NCI-H187 treated with DMSO at 0.1 percent for 48 hours (cell line): Measurements from ENCODE around the gene PZP.
"Not testable (repeated sequence)": the region's sequence is repeated elsewhere in the genome, so short reads cannot be mapped to it uniquely, and the experiment has no call there.

Source experiments
- DNase-seq: peaks from one replicate; lab custom pipeline; 2025; lab: John Stamatoyannopoulos, UW

PZP gene

DNA sequence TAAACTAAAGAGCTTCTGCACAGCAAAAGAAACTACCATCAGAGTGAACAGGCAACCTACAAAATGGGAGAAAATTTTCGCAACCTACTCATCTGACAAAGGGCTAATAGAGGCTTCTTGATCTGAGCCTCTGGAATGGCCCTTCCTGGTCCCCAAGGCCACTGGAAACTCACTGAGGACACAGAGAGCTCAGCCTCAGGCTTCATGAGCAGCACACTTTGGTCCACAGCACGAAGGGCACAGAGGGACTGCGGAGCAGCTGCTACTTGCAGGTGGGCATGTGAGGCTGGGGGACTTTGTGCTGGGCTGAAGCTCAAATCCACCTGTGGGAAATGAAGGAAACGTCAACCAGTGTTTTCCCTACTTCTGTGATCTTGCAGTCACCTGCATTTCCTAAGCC, 27.4 kb downstream of the PZP start:
- DNase-seq: no peak

DNA sequence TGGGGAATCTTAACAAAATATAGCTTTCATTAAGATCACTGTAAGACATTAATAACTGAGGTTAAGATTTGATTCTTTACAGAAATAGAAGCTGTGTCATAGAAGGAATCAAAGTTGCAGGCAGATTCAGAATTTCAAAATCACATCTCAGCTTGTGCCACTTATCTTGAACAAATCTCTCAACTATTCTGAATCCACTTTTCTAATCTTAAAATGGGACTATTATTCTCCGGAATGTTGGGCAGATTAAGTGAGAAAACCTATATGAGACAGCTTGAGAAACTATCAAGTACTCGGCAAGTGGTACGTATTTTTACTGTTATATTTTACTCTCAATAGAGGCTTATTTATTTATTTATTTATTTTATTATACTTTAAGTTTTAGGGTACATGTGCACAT, 28.4 kb downstream of the PZP start:
- no peak for DNase-seq

DNA sequence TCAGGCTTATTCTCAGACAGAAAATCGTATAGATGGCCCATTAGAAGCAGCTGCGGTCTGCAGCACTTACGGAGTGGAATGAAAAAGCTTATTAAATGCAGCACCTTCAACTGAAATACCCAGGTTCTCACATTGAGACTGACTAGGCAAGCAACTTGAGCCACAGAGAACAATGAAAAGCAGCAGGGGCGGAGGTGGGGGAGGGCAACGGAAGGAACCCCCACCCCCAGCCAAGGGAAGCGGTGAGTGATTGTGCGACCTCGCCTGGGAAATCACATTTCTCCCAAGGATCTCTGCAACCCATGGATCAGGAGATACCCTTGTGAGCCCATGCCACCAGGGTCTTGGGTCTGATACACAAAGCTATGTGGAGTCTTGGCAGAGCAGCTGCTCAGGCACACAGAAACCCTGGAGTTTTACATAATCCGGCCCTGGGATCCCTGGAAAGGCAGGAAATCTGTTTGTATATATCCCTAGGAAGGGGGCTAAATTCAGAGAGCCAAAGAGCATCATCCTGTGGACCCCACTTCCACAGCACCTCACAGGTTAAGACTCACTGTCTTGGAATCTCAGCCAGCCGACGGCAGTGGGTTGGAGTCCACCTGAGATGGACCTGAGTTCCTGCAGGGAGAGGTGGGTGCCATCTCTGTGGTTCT, 38.1 kb downstream of the PZP start:
- no peak for DNase-seq

DNA sequence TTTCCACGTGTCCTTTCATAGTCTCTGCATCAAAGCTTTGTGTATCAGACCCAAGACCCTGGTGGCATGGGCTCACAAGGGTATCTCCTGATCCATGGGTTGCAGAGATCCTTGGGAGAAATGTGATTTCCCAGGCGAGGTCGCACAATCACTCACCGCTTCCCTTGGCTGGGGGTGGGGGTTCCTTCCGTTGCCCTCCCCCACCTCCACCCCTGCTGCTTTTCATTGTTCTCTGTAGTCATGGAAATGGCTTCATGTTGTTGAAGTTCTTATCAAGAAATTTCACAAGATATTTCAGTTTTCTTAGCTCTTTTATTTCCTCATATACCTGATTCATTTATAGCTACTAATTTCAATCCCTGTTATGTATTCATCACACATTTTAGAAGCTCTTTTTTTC, 40.9 kb downstream of the PZP start:
- not testable (repeated sequence) for DNase-seq

DNA sequence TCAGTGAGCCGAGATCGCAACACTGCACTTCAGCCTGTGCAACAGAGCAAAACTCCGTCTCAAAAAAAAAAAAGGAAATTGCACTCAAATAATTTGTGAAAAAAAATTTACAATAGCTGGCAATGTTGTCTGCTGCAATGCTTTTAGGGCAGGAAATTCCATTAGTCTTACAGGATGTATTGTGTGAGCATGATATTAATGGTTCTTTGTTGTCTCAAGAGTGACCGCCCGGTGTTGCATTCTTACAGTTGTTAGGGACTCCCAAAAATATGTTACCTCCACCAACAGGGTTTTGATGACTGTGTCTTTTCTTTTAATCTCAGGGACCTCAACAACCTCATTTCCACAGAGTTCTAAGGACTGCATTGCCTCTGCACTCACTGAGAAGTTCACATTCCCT, 44.8 kb downstream of the PZP start:
- no peak for DNase-seq

DNA sequence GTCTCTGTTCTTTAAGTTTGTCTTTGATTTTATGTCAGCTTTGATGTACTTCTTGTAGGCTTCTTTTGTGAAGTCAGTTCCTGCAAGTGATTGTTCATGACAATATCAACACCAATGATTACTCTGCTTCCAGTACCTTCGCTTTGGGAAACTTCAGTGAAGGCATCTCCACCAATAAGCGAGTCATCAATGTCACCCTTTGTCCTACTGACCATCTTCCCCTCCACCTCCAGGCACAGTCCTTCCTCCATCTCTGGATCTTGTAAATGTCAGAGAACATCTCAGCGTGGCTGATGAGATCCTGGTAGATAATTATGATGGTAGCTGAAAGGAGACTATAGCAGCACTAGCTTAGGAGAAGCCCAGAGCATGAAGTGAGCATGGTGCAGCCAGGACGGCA, 52.1 kb downstream of the PZP start:
- DNase-seq: no peak

DNA sequence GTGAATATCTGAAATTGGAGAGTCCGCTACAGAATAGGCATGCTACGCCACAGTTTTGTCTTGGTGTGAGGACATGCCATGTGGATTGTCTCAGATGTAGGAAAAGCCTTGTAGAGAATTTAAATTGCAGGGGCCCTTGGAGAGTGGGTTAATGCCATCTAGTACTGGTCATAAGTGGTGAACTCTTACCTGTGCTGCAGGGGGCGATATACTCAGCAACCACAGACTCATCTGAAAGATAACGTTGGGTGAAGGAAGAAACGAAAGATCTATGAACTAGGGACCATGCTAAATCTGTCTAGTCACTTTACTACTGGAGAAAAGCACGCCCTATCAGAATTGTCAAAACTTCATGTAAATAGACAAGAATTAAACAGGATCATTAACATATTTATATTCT, 58.8 kb downstream of the PZP start:
- no peak for DNase-seq

DNA sequence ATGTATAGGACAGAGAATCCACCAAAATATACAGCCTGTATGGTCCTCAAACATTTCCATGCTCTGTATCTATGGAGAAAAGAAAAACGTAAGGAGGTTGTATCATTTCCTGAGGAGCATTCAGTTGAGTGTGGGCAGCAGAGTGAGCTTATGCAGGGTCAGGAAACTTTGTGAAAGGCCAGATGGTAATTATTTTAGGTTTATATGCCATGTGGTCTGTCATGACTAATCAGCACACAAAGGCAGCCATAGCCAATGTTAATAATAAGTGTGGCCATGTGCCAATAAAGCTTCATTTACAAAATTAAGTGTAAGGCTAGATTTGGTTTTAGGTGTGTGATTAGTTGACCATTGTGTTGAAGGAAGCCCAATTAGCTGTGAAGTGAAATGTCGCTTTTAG, 59.3 kb downstream of the PZP start:
- no peak for DNase-seq

DNA sequence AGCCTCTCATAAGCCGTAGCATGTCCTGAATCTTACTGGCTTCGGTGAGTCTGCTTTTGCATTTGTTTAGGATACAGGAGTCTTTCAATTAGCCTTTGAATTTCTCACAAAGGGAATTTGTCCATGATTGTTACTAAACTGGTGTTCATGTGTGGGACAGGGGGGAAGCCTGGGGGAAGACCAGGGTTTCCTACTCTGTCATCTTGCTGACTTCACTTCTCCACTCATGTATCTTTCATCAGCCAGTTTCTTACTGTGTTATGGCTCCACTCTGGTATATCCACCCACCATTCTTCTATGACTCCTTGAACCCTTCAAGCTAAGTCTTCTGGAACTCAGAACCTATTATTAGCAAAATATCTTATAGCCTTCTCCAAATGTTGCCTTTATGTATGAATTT, 60.7 kb downstream of the PZP start:
- DNase-seq: no peak

DNA sequence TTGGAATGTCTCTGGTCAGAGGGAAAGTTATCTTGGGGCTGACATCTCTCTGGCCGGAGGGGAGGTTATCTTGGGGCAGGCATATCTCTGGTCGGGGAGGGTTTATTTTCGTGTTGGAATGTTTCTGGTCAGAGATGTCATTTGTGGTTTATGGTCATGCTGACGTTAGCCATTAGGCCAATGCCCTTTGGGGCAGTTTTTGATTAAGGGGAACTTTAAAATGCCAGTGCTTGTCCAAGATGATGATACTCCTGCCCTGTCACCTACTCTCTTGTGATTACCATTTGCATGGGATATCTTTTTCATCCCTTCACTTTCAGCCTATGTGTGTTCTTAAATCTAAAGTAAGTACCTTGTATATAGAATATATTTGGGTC, 63.5 kb downstream of the PZP start:
- no peak for DNase-seq

DNA sequence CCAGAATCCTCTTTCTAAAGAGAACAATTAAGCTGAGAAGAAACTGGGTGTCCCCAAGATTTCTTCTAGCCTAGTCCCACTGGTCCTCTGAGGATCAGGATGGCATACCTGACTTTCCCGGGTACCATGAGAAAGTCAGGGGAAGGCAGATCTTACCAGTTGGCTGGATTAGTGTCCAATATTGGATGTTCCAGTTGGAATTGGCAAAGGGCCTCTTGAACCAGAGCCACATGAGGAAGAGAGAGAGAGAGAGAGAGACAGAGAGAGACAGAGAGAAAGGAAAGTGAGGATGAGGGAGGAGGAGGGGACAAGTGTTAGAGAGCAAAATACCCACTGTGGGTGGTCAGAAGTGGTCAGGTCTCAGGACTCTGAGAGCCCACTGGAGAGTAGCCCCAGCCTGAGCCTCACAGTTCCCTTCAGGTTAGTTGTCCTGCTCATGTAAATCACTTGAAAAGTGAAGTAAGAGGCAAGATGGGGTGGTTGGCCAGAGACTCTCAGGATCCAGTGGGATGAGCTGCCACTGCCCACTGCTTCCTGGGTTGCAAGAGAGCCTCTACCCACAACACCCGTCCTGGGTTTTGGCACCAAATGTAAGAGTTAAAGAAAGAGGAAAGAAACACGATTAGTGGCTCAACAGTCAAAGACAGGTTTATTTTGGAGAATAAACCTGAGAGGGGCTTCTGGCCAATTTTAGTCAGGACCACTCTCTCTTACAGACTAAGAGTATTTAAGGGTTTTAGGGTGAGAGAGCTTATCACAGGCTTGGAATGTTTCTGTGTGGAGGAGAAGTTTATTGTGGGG, 64.1 kb downstream of the PZP start:
- no peak for DNase-seq

DNA sequence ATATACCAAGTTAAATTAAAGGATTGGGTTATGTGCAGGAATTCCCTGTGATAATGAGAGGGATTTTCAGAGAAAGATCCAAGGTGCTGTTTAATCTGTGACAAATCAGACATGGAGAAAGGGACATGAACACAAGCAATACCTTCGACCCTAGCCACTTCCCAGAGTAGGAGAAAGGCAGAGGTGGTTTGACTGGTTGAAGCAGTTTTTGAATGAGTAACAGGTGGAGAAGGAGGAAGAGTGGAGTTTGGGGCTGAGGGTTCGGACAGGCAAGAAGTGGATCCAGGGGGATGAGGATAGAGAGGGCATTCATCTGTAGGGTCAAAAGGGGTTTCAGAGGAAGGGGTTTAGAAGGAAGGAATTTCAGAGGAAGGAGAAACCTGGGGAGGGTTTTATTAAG, 65.1 kb downstream of the PZP start:
- no peak for DNase-seq

DNA sequence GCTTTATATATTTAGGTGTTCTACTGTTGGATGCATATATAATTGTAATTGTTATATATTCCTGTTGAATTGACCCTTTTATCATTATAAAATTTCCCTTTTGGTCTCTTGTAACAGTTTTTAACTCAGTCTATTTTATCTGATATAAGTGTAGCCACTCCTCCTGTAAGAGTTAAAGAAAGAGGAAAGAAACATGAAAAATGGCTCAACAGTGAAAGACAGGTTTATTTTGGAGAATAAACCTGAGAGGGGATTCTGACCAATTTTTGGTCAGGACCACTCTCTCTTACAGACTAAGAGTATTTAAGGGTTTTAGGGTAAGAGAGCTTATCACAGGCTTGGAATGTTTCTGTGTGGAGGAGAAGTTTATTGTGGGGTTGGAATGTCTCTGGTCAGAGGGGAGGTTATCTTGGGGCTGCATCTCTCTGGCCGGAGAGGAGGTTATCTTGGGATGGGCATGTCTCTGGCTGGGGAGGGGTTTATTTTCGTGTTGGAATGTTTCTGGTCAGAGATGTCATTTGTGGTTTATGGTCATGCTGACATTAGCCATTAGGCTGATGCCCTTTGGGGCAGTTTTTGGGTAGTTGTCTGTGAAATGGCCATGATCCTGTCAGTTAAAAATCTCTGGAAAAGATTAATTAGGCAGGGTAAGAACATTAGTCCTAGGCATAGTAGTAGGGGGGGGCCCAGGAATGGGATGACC, 68.5 kb downstream of the PZP start:
- DNase-seq: not testable (repeated sequence)

DNA sequence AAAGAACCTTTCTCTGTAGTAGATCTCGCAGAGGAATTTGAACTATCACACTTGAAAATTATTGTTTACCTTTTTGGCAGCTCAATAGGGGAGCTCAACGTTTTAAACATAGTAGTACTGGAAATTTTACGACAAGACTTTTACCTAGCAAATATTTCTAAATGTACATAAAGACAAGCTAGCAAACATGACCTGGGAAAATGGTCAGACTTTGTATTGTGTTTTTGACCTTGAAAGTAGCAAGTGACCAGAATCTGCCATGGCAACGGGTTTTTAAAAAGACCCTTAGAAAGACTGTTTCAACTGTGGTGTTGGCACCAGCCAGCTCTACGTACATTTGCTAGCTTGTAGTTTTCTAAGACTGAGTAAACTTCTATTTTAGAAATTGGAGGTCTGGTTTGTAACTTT, 72.3 kb downstream of the PZP start:
- no peak for DNase-seq

DNA sequence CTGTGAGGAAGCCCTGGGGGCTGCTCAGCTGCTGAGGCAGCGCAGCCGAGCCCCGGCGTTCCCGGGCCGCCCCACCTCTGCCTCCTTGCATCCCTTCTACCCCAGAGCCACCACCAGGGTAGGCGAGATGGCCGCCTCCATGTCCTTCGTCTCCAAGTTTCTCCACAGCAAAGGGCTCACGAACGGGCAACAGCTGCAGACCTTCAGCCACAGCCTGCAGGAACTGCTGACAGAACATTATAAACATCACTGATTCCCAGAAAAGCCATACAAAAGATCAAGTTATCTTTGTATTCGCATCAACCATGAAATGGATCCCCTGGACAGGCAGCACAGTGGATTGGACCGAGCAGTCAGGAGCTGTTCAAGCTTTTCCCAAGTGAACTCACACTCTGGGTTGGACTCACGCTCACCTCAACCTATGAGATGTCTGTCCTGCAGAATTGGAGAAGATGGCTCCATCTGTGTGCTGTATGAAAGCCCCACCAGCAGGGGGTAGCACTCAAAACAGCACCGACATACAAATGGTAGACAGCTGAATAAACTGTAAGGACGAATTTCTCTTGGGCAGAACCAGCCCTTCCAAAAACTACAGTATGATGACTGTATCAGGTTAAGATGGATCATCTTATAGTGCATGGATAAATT, 73.1 kb downstream of the PZP start:
- DNase-seq: no peak

DNA sequence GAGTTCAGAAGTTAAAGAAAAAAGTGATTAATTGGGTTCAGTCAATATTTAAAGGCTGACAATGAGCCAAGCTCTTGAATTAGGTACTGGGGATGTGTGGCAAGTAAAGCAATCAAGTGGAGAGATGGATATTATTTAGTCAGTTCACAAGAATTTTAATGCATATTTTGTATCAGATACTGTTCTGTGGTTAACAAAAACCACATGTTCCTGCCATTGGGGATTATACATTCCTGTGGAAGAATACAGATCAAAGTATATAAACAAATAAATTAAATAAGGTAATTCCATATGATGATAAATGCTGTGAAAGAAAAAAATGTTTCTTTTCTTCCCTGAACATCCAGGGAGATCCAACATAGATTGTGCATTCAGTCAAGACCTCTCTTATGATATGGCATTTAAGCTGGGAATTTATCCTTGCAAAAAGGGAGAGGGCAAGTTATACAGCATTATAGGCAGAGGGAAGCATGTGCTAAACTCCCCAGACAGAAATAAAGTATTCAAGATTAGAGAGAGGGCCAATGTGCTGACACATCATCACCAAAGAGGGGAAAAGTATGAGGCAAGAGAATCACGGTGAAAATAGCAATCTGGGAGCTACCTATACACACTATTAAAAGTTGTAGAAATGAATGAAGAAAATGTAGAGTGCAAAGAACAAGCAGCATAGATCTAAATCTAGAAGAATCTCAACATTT, 74.8 kb downstream of the PZP start:
- DNase-seq: no peak

DNA sequence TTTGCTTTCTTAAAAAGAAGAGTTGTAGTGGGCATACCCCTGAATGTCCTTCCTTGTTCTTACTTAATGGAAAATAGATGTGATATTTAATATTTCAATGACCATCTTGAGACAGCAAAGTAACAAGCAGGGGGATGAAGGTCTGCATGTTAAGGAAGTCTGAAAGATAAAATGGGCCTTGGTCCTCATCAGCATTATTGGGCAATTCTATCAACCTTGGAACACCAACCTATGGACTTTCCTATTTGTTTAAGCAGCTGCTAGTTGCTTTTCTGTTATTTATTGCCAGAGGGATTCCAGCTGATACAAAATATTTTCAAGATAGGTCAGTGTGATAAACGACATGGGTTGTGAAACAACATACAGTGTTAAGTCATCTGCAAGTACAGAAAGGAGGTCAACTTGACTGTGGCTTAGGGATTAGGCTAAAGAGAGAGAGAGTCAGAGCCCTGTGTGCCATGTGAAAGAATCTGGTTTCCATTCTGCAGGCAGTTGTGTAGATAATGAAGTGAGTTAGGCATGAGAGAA, 76.1 kb downstream of the PZP start:
- no peak for DNase-seq

DNA sequence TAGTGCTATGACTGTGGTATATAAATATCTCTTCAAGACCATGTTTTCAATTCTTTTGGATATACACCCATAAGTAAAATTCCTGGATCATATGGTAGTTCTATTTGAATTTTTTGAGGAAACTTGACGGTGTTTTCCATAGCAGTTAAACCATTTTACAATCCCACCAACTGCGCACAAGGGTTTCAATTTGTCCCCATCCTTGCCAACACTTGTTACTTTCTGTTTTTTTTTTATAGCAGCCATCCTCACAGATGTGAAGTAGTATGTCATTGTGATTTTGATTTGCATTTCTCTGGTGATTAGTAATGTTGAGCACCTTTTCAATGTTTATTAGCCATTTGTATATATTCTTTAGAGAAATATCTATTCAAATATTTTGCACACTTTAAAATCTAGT, 78.0 kb downstream of the PZP start:
- DNase-seq: no peak

DNA sequence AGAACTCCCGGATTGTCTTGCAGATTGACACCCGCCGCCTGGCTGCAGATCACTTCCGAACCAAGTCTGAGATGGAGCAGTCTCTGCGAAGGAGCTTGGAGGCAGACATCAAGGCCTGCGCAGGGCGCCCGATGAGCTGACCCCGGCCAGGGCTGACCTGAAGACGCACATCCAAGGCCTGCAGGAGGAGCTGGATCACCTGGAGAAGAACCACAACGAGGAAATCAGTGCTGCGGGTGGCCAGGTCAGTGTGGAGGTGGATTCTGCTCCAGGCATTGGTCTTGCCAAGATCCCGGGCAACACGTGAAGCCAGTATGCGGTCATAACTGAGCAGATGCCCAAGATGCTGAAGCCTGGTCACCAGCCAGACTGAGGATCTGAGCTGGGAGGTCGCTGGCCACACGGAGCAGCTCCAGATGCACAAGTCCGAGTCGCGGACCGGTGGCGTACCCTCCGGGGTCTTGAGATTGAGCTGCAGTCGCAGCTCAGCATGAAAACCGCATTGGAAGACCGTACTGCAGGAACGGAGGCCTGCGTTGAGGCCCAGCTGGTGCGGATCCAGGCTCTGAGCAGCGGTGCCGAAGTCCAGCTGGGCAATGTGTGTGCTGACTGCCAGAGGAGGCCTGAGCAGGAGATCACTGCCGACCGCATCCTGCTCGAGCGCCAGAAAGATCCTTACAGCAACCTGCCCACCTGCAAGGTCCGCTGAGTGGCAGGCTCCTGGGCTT, 80.1 kb downstream of the PZP start:
- DNase-seq: no peak

DNA sequence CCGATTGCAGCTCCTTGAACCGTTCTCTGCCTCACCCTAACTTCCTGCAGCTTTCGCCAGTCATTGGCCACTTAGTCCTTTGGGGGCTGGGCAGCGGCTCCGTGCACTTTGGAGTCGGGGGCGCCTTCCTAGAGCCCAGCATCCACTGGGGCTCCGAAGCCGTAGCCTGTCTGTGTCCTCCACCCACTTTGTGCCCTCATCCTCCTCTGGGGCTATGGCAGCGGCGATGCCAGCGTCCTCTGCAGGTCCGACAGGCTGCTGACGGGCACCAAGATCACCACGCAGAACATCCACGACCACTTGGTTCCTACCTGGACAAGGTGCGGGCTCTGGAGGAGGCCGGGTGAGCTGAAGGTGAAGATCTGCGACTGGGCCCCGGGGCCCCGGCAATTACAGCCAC, 80.7 kb downstream of the PZP start:
- no peak for DNase-seq

DNA sequence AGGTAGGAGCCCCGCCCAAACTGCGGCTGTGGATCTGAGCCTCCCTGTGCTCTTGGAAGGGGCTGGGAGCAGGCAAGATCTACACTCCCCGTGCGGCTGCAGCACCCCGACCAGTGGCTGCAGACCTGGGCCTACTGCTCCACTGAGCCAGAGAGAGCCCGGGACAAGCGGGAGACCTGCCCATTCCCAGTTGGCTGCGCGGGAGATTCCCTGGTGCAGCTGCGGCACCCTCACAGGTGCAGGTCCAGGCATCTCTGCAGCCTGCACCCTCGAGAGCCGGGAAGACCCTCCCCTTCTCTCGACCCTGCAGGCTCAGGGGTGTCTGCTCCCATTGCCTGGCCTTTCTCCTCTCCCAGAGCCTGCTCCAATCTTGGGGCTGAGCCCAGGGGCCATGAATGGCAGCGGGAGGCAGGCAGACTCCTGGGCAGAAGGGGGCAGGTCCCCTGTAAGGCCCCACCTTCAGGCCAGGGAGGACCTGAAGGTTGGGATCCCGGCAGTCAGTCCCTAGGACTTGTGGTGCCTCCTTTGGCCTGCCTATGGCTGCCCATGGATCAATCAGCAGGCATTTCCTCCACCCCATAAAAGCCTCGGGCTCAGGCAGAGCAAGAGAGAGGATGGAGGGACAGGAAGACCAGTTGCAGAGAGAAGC, 83.7 kb downstream of the PZP start:
- no peak for DNase-seq
